Testis (tissue), 3 donors: ENCODE data around the gene LIPM. TPM values are rescaled to one million over a fixed set of nuclear protein-coding genes. Genes with fewer than 3 reads are reported as not detected.
"Not testable (repeated sequence)": the region's sequence is repeated elsewhere in the genome, so short reads cannot be mapped to it uniquely, and the experiment has no call there.

Experiments
- DNase-seq: peaks from one replicate; pipeline ENCODE4 v3.0.0-alpha.2; 2019
- H3K27ac ChIP-seq, 2 donors: fragments of 200-600 bp; sonication (generic); one replicate each; pipeline ENCODE4 v1.5.1; 2019
- H3K27me3 ChIP-seq: fragments of 200-600 bp; sonication (generic); one replicate; pipeline ENCODE4 v1.5.1; 2019
- H3K36me3 ChIP-seq: fragments of 200-600 bp; sonication (generic); one replicate; pipeline ENCODE4 v1.5.1; 2017; ENCODE audit warnings: low read depth; ENCODE audit errors: missing control alignments
- H3K4me1 ChIP-seq: fragments of 200-600 bp; sonication (generic); one replicate; pipeline ENCODE4 v1.5.1; 2019
- H3K4me3 ChIP-seq, 2 donors: fragments of 200-600 bp; sonication (generic); one replicate each; pipeline ENCODE4 v1.5.1; 2017 to 2019
- H3K9me3 ChIP-seq: fragments of 200-600 bp; sonication (generic); one replicate; pipeline ENCODE4 v1.5.1; 2017
- POLR2A ChIP-seq: fragments of 450-650 bp; IDR thresholded peaks from one replicate; pipeline ENCODE4 v1.6.1; 2017; ENCODE audit warnings: antibody characterized with exemption, mild to moderate bottlenecking, moderate library complexity
- WGBS, 2 donors: methylation state at CpG; one replicate each; pipeline ENCODE4 v1.1.5; 2018; 5-methylcytosine and 5-hydroxymethylcytosine counted together
- intact Hi-C: fragments of 100-400 bp; cut with DNase I; formaldehyde crosslinking; loops from one replicate; pipeline ENCODE4 v1.15.1; 2023; ENCODE audit warnings: low total_unique reads
- polyA plus RNA-seq: library from polyadenylated mRNA; stranded (reverse); fragments of 350-450 nt; fragmentation: Illumina TruSeq; extraction: RNeasy Lipid Tissue Mini Kit (QIAGEN cat#74804); gene quantifications from one replicate; pipeline ENCODE4 v1.2.3, GENCODE V29; 2014; ENCODE audit warnings: low read depth, low replicate concordance; ENCODE audit not compliant: insufficient read depth
- total RNA-seq, 2 donors: library from RNA; depleted of rRNA; stranded (reverse); fragments of >200 nt; gene quantifications; one replicate each; pipeline ENCODE4 v1.2.3, GENCODE V29; 2016
- TF ChIP-seq, protein P1 (sequence below), 3 experiments: fragments of 450-650 bp in 2 of 3; fragments of 200-600 bp in 1 of 3; sonication (generic) in 1 of 3; IDR thresholded peaks; one replicate each; pipeline ENCODE4 v1.5.1; 2016 to 2019; ENCODE audit warnings: antibody characterized with exemption in 3 of 3, mild to moderate bottlenecking in 2 of 3, moderate library complexity in 1 of 3

LIPM gene
- total and polyA plus RNA-seq, 3 donors from 2014 or later: not detected

DNA sequence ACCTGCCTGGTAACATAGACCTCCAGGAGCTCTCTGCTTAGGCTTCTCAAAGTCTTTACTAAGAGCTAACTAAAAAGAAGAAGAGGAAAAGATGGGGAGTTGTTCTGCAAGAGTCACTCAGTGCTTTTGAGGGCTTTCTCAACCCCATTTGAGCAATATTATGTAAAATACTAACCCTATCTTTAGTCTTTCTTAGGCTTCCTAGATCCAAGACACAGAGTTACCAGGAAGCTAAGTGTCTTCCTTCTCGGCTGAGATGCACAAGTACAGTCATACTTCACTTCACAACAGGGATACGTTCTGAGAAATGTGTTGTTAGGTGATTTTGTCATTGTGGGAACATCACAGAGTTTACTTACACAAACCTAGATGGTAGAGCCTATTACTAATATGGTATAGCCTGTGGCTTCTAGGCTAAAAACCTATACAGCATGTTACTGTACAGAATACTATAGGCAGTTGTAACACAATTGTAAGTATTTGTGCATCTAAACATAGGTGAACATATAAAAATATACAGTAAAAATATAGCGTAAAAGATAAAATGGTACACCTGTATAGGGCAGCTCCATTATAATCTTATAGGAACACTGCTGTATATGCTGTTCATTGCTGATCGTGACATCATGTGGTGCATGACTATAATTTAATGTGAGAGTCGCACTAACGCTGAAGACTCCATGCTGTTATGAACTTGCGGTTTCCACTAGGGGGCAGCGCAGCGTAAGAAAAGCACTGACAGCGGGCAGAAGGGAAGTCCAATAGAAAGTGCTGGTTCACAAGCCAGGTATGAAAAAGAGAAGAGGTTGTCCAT is 32.8 kb downstream of the LIPM start:
- TF ChIP-seq, protein P1, sequence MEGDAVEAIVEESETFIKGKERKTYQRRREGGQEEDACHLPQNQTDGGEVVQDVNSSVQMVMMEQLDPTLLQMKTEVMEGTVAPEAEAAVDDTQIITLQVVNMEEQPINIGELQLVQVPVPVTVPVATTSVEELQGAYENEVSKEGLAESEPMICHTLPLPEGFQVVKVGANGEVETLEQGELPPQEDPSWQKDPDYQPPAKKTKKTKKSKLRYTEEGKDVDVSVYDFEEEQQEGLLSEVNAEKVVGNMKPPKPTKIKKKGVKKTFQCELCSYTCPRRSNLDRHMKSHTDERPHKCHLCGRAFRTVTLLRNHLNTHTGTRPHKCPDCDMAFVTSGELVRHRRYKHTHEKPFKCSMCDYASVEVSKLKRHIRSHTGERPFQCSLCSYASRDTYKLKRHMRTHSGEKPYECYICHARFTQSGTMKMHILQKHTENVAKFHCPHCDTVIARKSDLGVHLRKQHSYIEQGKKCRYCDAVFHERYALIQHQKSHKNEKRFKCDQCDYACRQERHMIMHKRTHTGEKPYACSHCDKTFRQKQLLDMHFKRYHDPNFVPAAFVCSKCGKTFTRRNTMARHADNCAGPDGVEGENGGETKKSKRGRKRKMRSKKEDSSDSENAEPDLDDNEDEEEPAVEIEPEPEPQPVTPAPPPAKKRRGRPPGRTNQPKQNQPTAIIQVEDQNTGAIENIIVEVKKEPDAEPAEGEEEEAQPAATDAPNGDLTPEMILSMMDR (IDR thresholded peaks at IDR 0.05): peak; percentile 76 to 89 (median 80)
- no peak for TF ChIP-seq POLR2A
- H3K4me1 ChIP-seq: no peaks in the 10 kb centered on the region
- no peaks in the 10 kb centered on the region for H3K9me3 ChIP-seq
- no peaks in the 10 kb centered on the region for H3K36me3 ChIP-seq
- no peaks in the 10 kb centered on the region for H3K27me3 ChIP-seq
- 14 to 18% methylated on average over 10 of the region's 10 CpGs for WGBS, 2 donors
- peak; percentile 86 for DNase-seq
- intact Hi-C loops: loop anchor here (10.0 kb wide), 2 partner anchors 99 to 379 kb away; no protein-coding TSS in a partner anchor
- no peak overlapping the region for H3K27ac ChIP-seq
- no peak overlapping the region for H3K4me3 ChIP-seq

- no peak overlapping the region for H3K4me3 ChIP-seq
- no peak overlapping the region for H3K27ac ChIP-seq
- H3K4me1 ChIP-seq: no peaks in the 10 kb centered on the region
- DNase-seq: no peak
- no peaks in the 10 kb centered on the region for H3K27me3 ChIP-seq
- intact Hi-C loops: loop anchor here (10.0 kb wide), 2 partner anchors 99 to 379 kb away; no protein-coding TSS in a partner anchor
- no peaks in the 10 kb centered on the region for H3K36me3 ChIP-seq
- WGBS, 2 donors: 18 to 21% methylated on average over 2 of the region's 2 CpGs
- no peak for TF ChIP-seq POLR2A
- TF ChIP-seq, protein P1 (IDR thresholded peaks at IDR 0.05): no peak
- no peaks in the 10 kb centered on the region for H3K9me3 ChIP-seq
These were observed 33.3 kb downstream of the LIPM start for GRCh38 chr10:88835910-88836221.

DNA sequence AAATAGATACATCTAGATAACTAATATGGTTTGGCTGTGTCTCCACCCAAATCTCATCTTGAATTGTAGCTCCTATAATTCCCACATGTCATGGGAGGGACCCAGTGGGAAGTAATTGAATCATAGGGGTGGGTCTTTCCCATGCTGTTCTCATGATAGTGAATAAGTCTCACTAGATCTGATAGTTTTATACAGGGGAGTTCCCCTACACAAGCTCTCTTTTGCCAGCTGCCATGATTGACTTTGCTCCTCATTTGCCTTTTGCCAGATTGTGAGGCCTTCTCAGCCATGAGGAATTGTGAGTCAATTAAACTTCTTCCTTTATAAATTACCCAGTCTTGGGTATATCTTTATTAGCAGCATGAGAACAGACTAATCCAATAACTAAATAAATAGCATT is 35.1 kb downstream of the LIPM start:
- DNase-seq, H3K27me3 ChIP-seq, H3K4me3 ChIP-seq, H3K4me1 ChIP-seq, H3K9me3 ChIP-seq, H3K36me3 ChIP-seq, H3K27ac ChIP-seq: not testable (repeated sequence)
- intact Hi-C loops: loop anchor here (10.0 kb wide), 2 partner anchors 97 to 377 kb away; no protein-coding TSS in a partner anchor

GRCh38 chr10:88838766-88839350 is 36.3 kb downstream of the LIPM start:
- 90 to 94% methylated on average over 5 of the region's 5 CpGs for WGBS, 2 donors
- H3K4me3 ChIP-seq: no peak overlapping the region
- no peaks in the 10 kb centered on the region for H3K27me3 ChIP-seq
- no peak overlapping the region for H3K27ac ChIP-seq
- DNase-seq: no peak
- H3K4me1 ChIP-seq: no peaks in the 10 kb centered on the region
- H3K36me3 ChIP-seq: no peaks in the 10 kb centered on the region
- H3K9me3 ChIP-seq: no peaks in the 10 kb centered on the region
- TF ChIP-seq POLR2A: no peak
- TF ChIP-seq, protein P1 (IDR thresholded peaks at IDR 0.05): no peak
- intact Hi-C loops: loop anchor here (10.0 kb wide), 2 partner anchors 96 to 376 kb away; no protein-coding TSS in a partner anchor

GRCh38 chr10:88840104-88840503 is 37.6 kb downstream of the LIPM start:
- Histone ChIP-seq H3K27ac (no peak overlapping the region), H3K9me3 (no peaks in the 10 kb centered on the region), H3K27me3 (no peaks in the 10 kb centered on the region), H3K36me3 (no peaks in the 10 kb centered on the region), H3K4me1 (no peaks in the 10 kb centered on the region), H3K4me3 (no peak overlapping the region)
- intact Hi-C loops: no loop called here
- TF ChIP-seq POLR2A: no peak
- TF ChIP-seq, protein P1 (IDR thresholded peaks at IDR 0.05): no peak
- DNase-seq: no peak
- 72 to 93% methylated on average over 3 of the region's 3 CpGs for WGBS, 2 donors
